Testis (tissue), 2 donors: ENCODE measurements around the gene FAF1.

Experiments used
- CTCF ChIP-seq, 3 experiments: fragments of 450-650 bp in 2 of 3; fragments of 200-600 bp in 1 of 3; sonication (generic) in 1 of 3; IDR thresholded peaks; one replicate each; pipeline ENCODE4 v1.5.1; 2016 to 2019; ENCODE audit warnings: antibody characterized with exemption in 3 of 3, mild to moderate bottlenecking in 2 of 3, moderate library complexity in 1 of 3
- POLR2A ChIP-seq: fragments of 450-650 bp; IDR thresholded peaks from one replicate; pipeline ENCODE4 v1.6.1; 2017; ENCODE audit warnings: antibody characterized with exemption, mild to moderate bottlenecking, moderate library complexity

GRCh38 chr1:50646526-50646925 lies 313.5 kb downstream of the FAF1 start:
- TF ChIP-seq CTCF (IDR thresholded peaks at IDR 0.05) = no peak
- no peak for TF ChIP-seq POLR2A
